A673 (cell line): ENCODE data around the gene C1orf21.

Source experiments
- EZH2 ChIP-seq: fragments of 200-600 bp; sonication (generic); IDR thresholded peaks from 2 replicates; pipeline ENCODE4 v1.6.1; 2017; ENCODE audit warnings: borderline replicate concordance, low read depth, mild to moderate bottlenecking, mixed read lengths, antibody characterized with exemption, low read length; ENCODE audit not compliant: poor library complexity, severe bottlenecking
- TF ChIP-seq, protein P1 (sequence below): fragments of 300-800, 200-600 bp; sonication (generic); conservative IDR thresholded peaks from 2 replicates; pipeline ENCODE4 v1.5.1; 2017; ENCODE audit warnings: low read depth, mild to moderate bottlenecking, antibody characterized with exemption, low read length, moderate library complexity, mixed read lengths

DNA sequence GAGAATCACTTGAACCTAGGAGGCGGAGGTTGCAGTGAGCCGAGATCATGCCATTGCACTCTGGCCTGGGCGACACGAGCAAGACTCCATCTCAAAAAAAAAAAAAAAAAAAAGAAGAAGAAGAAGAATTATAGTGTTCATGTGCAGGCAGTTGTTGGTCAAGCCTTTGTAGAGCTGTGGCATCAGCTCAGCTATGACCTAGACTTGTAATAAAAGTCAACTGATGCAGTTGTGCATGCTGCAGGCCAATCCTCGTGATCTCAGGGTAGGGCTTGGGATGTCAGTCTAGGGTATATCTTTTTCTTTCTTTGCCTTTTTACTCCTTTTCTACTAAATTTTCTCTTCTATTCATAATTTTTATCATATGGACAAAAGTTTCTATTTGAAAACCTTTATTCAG, 76.2 kb downstream of the C1orf21 start:
- TF ChIP-seq EZH2 = no peak
- TF ChIP-seq, protein P1, sequence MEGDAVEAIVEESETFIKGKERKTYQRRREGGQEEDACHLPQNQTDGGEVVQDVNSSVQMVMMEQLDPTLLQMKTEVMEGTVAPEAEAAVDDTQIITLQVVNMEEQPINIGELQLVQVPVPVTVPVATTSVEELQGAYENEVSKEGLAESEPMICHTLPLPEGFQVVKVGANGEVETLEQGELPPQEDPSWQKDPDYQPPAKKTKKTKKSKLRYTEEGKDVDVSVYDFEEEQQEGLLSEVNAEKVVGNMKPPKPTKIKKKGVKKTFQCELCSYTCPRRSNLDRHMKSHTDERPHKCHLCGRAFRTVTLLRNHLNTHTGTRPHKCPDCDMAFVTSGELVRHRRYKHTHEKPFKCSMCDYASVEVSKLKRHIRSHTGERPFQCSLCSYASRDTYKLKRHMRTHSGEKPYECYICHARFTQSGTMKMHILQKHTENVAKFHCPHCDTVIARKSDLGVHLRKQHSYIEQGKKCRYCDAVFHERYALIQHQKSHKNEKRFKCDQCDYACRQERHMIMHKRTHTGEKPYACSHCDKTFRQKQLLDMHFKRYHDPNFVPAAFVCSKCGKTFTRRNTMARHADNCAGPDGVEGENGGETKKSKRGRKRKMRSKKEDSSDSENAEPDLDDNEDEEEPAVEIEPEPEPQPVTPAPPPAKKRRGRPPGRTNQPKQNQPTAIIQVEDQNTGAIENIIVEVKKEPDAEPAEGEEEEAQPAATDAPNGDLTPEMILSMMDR = no peak
